ENCODE results near the gene ISG20L2. TPM values are rescaled to one million over a fixed set of nuclear protein-coding genes. Genes with fewer than 3 reads are reported as not detected.

Gene ISG20L2
- total RNA-seq, 2 experiments from 2014 or later: 56.3 to 58.8 TPM

DNA sequence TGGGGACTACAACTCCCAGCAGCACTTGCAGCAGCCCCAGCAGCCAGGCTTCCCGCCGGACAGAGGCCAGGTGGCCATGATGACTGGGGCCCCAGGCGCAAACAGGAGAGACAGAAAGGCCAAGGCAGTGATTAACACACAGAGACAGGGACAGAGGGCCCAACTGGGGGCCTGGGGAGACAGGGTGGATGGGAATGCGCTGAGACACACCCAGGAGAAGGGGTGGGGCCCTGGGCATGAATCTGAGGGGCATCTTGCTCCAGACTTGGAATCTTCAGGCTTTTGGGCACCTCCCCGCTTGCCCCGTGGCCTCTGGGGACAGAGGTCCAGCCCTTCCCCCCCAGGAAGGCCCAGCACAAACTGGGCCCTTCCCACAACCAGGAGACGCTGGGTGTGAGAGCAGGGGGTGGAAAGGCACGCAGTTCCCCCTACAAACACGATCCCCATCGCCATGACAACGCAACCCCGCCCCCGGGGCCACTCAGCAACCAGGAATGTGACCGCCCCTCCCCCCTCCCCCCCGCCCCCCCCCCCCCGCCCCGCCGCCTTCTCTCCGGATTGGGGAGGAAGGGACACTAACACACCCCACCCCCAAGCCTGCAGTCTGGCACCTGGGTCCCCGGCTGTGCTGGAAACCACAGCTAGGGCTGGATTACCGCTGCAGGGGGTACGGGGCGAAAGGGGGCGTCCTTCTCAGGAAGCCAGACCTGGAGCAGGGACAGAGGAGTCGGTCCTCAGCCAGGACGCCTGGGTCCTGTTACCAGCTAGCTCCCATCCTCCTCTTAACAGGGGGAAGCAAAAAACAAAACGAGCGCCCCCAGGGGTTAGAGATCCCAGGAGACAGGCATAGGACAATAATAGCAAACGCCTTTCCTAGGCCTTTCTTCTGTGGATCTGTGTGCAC, 18.4 kb upstream of the ISG20L2 start:
- Mint-ChIP-seq H3K36me3 (ENCODE audit: low read depth) (peaks cover 69% of the 10 kb centered on the region), H3K27me3 (ENCODE audit: low read depth) (no peaks in the 10 kb centered on the region), H3K4me1 (ENCODE audit: low read depth) (peaks cover 64% of the 10 kb centered on the region), H3K27ac (peak overlapping the region; percentile 96), H3K4me3 (peak overlapping the region; percentile 95), H3K9me3 (ENCODE audit: insufficient read depth) (no peaks in the 10 kb centered on the region)
- POLR2A ChIA-PET: interaction anchor here (1.2 to 1.9 kb wide), 4 partner anchors 18 to 19 kb away, joined by 5 to 8 read pairs (median 6); partner anchors contain the start of genes ISG20L2 and METTL25B
- CTCF ChIA-PET: interaction anchor here (1.0 to 2.1 kb wide), 5 partner anchors 16 to 58 kb away, joined by 3 to 31 read pairs (median 4); partner anchors contain the start of gene METTL25B
- DNase-seq: peak; percentile 69
- ATAC-seq: no peak

- POLR2A ChIA-PET: interaction anchor here (1.2 kb wide), 1 partner anchor 18 kb away, joined by 5 read pairs; the partner anchor contains the start of genes ISG20L2 and METTL25B
- Mint-ChIP-seq H3K9me3 (ENCODE audit: insufficient read depth) (no peaks in the 10 kb centered on the region), H3K4me1 (ENCODE audit: low read depth) (peaks cover 70% of the 10 kb centered on the region), H3K27ac (peak overlapping the region; percentile 93), H3K27me3 (ENCODE audit: low read depth) (no peaks in the 10 kb centered on the region), H3K36me3 (ENCODE audit: low read depth) (peaks cover 75% of the 10 kb centered on the region), H3K4me3 (peak overlapping the region; percentile 73)
- DNase-seq (no peak), ATAC-seq (no peak)
- CTCF ChIA-PET: interaction anchor here (0.8 to 2.1 kb wide), 2 partner anchors 18 to 20 kb away, joined by 3 to 31 read pairs; partner anchors contain the start of genes ISG20L2 and METTL25B
These were observed 17.8 kb upstream of the ISG20L2 start for GRCh38 chr1:156746406-156746727.

- Mint-ChIP-seq H3K9me3 (ENCODE audit: insufficient read depth) (no peaks in the 10 kb centered on the region), H3K36me3 (ENCODE audit: low read depth) (peaks cover 80% of the 10 kb centered on the region), H3K4me3 (no peak overlapping the region), H3K27ac (peak overlapping the region; percentile 37), H3K27me3 (ENCODE audit: low read depth) (no peaks in the 10 kb centered on the region), H3K4me1 (ENCODE audit: low read depth) (peaks cover 74% of the 10 kb centered on the region)
- CTCF ChIA-PET: interaction anchor here (0.8 kb wide), 1 partner anchor 18 kb away, joined by 3 read pairs; the partner anchor contains the start of genes ISG20L2 and METTL25B
- POLR2A ChIA-PET: interaction anchor here (1.2 kb wide), 1 partner anchor 17 kb away, joined by 5 read pairs; the partner anchor contains the start of genes ISG20L2 and METTL25B
- ATAC-seq (no peak), DNase-seq (no peak)
These were observed 17.3 kb upstream of the ISG20L2 start for GRCh38 chr1:156745881-156746280.

GRCh38 chr1:156744786-156745419, 16.3 kb upstream of the ISG20L2 start:
- H3K9me3 Mint-ChIP-seq (ENCODE audit: insufficient read depth): no peaks in the 10 kb centered on the region
- H3K27me3 Mint-ChIP-seq (ENCODE audit: low read depth): no peaks in the 10 kb centered on the region
- DNase-seq (no peak), ATAC-seq (no peak)
- ChIA-PET POLR2A (interaction anchor here (1.0 kb wide), 1 partner anchor 16 kb away, joined by 4 read pairs; the partner anchor contains the start of genes ISG20L2 and METTL25B), CTCF (no interaction called here)
- H3K27ac Mint-ChIP-seq: peak overlapping the region; percentile 37
- peaks cover 79% of the 10 kb centered on the region for H3K36me3 Mint-ChIP-seq (ENCODE audit: low read depth)
- no peak overlapping the region for H3K4me3 Mint-ChIP-seq
- peaks cover 80% of the 10 kb centered on the region for H3K4me1 Mint-ChIP-seq (ENCODE audit: low read depth)

GRCh38 chr1:156744344-156744743, 15.8 kb upstream of the ISG20L2 start:
- Mint-ChIP-seq H3K27me3 (ENCODE audit: low read depth) (no peaks in the 10 kb centered on the region), H3K4me3 (no peak overlapping the region), H3K4me1 (ENCODE audit: low read depth) (peaks cover 79% of the 10 kb centered on the region), H3K27ac (peak overlapping the region; percentile 39), H3K36me3 (ENCODE audit: low read depth) (peaks cover 75% of the 10 kb centered on the region), H3K9me3 (ENCODE audit: insufficient read depth) (no peaks in the 10 kb centered on the region)
- CTCF ChIA-PET: interaction anchor here (4.4 kb wide), 1 partner anchor 18 kb away, joined by 79 read pairs; the partner anchor contains the start of genes ISG20L2 and METTL25B
- ATAC-seq (no peak), DNase-seq (no peak)
- POLR2A ChIA-PET: interaction anchor here (1.0 kb wide), 1 partner anchor 16 kb away, joined by 4 read pairs; the partner anchor contains the start of genes ISG20L2 and METTL25B

DNA sequence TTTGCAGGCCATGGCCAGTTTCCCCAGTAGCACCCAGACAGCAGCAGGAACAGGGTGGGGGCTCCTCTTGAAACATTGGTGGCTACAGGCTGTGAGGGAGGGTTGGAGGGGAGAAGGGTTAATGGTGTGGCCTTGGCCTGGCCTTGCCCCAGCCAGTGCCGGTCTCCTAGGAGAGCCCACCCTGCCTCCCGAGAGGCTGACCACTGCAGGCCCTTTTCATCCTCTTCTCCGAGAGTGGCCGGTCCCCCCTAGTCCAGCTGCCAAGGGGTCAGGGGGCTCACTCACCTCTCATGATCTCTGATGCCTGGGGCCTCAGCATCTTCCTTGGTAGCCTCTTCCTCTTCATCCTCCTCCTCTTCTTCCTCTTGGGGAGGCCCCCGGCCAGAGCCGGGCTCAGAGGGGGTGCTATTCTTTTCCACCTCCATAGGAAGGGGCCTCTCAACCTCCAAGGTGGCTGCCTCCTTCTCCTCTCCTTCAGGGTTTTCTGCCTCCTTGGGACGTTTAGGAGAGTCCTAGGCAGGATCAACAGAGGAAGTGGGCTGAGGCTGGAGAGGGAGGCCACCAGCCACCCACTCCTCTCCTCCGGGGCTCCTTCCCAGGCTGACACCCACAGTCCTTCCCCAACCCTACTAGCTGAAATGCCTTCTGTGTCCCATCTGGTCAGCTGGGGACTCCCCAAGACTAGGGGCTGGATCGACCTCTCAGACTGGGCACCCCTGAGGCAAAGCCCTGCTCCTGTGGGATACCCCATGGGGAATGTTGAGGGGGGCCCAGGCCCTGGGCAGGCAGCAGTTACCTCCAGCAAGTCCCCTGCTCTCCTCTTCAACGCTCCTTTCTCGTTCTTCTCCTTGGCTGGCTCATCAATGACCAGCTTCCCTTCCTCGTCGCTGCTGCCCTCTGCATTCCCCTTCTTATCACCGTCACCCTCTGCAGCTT, 15.1 kb upstream of the ISG20L2 start:
- peaks cover 79% of the 10 kb centered on the region for H3K4me1 Mint-ChIP-seq (ENCODE audit: low read depth)
- ATAC-seq: no peak
- POLR2A ChIA-PET: interaction anchor here (3.3 kb wide), 1 partner anchor 8 kb away, joined by 42 read pairs; the partner anchor contains the start of gene HDGF

DNA sequence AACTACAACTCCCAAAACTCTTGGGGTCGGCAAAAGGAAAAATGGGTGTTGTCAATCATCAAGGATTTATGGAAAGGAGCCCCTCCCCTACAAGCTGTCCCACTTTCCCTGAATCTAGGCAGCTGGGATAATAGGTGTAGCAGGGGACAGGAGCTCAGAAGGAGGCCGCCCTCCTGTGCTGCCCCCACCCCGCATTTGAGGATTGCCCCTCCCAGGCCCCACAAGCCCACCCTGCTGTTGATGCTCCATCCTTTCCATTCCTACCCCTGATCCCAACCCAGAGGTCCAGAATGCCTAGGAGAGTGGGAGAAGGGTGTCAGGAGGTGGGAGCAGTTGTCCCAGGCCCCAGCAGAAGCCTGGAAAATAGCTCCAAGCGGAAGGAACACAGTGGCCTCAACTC, 14.2 kb upstream of the ISG20L2 start:
- no peaks in the 10 kb centered on the region for H3K9me3 Mint-ChIP-seq (ENCODE audit: insufficient read depth)
- peaks cover 78% of the 10 kb centered on the region for H3K36me3 Mint-ChIP-seq (ENCODE audit: low read depth)
- ChIA-PET CTCF (interaction anchor here (0.8 to 4.4 kb wide), 4 partner anchors 16 to 147 kb away, joined by 3 to 79 read pairs (median 6); partner anchors contain the start of genes ISG20L2 and METTL25B), POLR2A (interaction anchor here (3.3 to 4.9 kb wide), 2 partner anchors 9 to 15 kb away, joined by 42 to 68 read pairs; partner anchors contain the start of genes HDGF, ISG20L2 and METTL25B)
- H3K4me3 Mint-ChIP-seq: no peak overlapping the region
- no peak for ATAC-seq
- DNase-seq: no peak
- no peak overlapping the region for H3K27ac Mint-ChIP-seq
- H3K27me3 Mint-ChIP-seq (ENCODE audit: low read depth): no peaks in the 10 kb centered on the region
- H3K4me1 Mint-ChIP-seq (ENCODE audit: low read depth): peaks cover 77% of the 10 kb centered on the region

More for the DNA sequence above, 15.1 kb upstream of the ISG20L2 start:
- Mint-ChIP-seq H3K9me3 (ENCODE audit: insufficient read depth) (no peaks in the 10 kb centered on the region), H3K27me3 (ENCODE audit: low read depth) (no peaks in the 10 kb centered on the region), H3K27ac (peak overlapping the region; percentile 39), H3K36me3 (ENCODE audit: low read depth) (peaks cover 75% of the 10 kb centered on the region), H3K4me3 (no peak overlapping the region)
- DNase-seq: no peak
- CTCF ChIA-PET: interaction anchor here (0.8 to 4.4 kb wide), 3 partner anchors 17 to 146 kb away, joined by 3 to 79 read pairs (median 6); partner anchors contain the start of genes ISG20L2 and METTL25B

DNA sequence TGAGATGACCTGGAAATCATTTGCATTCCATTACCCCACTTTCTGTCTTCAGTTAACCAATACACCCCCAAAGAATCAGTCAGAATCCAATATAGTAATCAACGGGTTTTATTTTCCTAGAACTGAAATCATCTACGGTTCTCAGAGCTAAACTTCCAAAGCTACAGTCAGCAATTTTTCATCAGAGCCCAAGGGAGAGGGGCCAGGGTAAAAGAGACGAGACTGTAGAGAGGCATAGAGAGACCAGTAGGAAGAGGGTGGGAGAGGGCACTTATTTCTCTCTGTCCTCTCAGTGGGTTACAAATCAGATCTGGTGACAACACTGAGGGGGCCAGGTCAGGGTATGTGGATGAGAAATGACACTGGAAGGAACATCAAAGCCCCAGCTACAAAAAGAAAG, 13.5 kb upstream of the ISG20L2 start:
- peak overlapping the region; percentile 98 for H3K27ac Mint-ChIP-seq
- H3K9me3 Mint-ChIP-seq (ENCODE audit: insufficient read depth): no peaks in the 10 kb centered on the region
- POLR2A ChIA-PET: interaction anchor here (1.8 to 4.9 kb wide), 3 partner anchors 10 to 25 kb away, joined by 11 to 68 read pairs (median 42); partner anchors contain the start of genes HDGF, ISG20L2, METTL25B and PRCC
- ATAC-seq: no peak
- CTCF ChIA-PET: interaction anchor here (1.3 to 4.4 kb wide), 6 partner anchors 9 to 148 kb away, joined by 3 to 79 read pairs (median 7); partner anchors contain the start of genes HDGF, ISG20L2 and METTL25B
- H3K27me3 Mint-ChIP-seq (ENCODE audit: low read depth): no peaks in the 10 kb centered on the region
- peak overlapping the region; percentile 99 for H3K4me3 Mint-ChIP-seq
- peaks cover 70% of the 10 kb centered on the region for H3K4me1 Mint-ChIP-seq (ENCODE audit: low read depth)
- peaks cover 79% of the 10 kb centered on the region for H3K36me3 Mint-ChIP-seq (ENCODE audit: low read depth)
- DNase-seq: no peak

DNA sequence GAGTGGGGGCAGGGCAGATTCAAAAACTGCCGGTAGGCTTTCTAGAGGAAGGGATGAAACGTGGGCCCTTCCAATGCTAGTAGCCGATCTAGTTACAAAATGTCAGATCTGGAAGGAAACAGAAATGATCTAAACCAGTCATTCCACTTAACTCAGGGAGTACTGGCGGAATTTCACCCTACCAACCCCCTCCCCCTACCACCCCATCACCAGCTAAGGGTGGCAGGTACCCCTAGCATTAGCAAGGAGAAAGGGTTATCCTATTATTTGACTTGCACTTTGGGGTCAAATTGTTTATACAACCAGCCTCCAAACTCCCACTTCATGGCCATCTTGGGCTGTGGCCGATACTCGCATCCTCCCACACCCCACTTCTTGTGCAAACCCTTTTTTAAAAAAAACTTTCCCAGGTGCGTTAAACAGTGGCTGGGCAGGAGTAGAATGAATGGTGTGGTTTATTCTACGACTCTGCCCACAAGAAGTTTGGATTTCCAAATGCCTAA, 13.0 kb upstream of the ISG20L2 start:
- peak overlapping the region; percentile 98 for H3K27ac Mint-ChIP-seq
- POLR2A ChIA-PET: interaction anchor here (0.7 to 4.9 kb wide), 8 partner anchors 8 to 75 kb away, joined by 3 to 68 read pairs (median 6); partner anchors contain the start of genes HDGF, ISG20L2, METTL25B and PRCC
- H3K36me3 Mint-ChIP-seq (ENCODE audit: low read depth): peaks cover 77% of the 10 kb centered on the region
- H3K4me1 Mint-ChIP-seq (ENCODE audit: low read depth): peaks cover 65% of the 10 kb centered on the region
- H3K4me3 Mint-ChIP-seq: peak overlapping the region; percentile 99
- no peaks in the 10 kb centered on the region for H3K9me3 Mint-ChIP-seq (ENCODE audit: insufficient read depth)
- no peak for DNase-seq
- no peaks in the 10 kb centered on the region for H3K27me3 Mint-ChIP-seq (ENCODE audit: low read depth)
- no peak for ATAC-seq
- CTCF ChIA-PET: interaction anchor here (0.7 to 4.4 kb wide), 15 partner anchors 9 to 169 kb away, joined by 3 to 79 read pairs (median 3); partner anchors contain the start of genes HDGF, ISG20L2 and METTL25B
